ENCODE data around the gene NR0B2. TPM values are rescaled to one million over a fixed set of nuclear protein-coding genes. Genes with fewer than 3 reads are reported as not detected.

The NR0B2 gene
- total and polyA plus RNA-seq, 2 of the 13 experiments (the other 11 are each of a cell fraction or from before 2014, with no cell fraction given): 72.5 to 133 TPM

- TF ChIP-seq SCMH1 (CRISPR knock-in tag; IDR thresholded peaks at IDR 0.05; ENCODE audit: borderline replicate concordance): no peak
- peak; percentile 88 for TF ChIP-seq MXI1 (IDR thresholded peaks at IDR 0.05; ENCODE audit: borderline replicate concordance, low read depth, low read length)
- TF ChIP-seq KDM2A (CRISPR knock-in tag; IDR thresholded peaks at IDR 0.05; ENCODE audit: borderline replicate concordance, low read depth): peak; percentile 94
- peak; percentile 83; the same call in 1 of the 2 replicates for TF ChIP-seq SMYD3 (CRISPR knock-in tag; IDR thresholded peaks at IDR 0.05)
- TF ChIP-seq ZBTB7A (CRISPR knock-in tag; IDR thresholded peaks at IDR 0.05): peak; percentile 18; the same call in 1 of the 2 replicates
- TF ChIP-seq MLLT10 (CRISPR knock-in tag; IDR thresholded peaks at IDR 0.05): no peak
- TF ChIP-seq TEF (CRISPR knock-in tag; IDR thresholded peaks at IDR 0.05): no peak
- TF ChIP-seq REXO4 (CRISPR knock-in tag; IDR thresholded peaks at IDR 0.05; ENCODE audit: borderline replicate concordance): no peak
- TF ChIP-seq AHR (CRISPR knock-in tag; IDR thresholded peaks at IDR 0.05): peak; percentile 74; the same call in 1 of the 2 replicates
- TF ChIP-seq CBX2 (IDR thresholded peaks at IDR 0.05; ENCODE audit: low read depth, low read length): no peak
- no peak for TF ChIP-seq CBX2 (CRISPR knock-in tag; IDR thresholded peaks at IDR 0.05; ENCODE audit: low read depth)
- no peak for TF ChIP-seq ZFYVE20 (CRISPR knock-in tag; IDR thresholded peaks at IDR 0.05; ENCODE audit: borderline replicate concordance, low read depth)
- no peak for TF ChIP-seq ZNF790 (CRISPR knock-in tag; IDR thresholded peaks at IDR 0.05; ENCODE audit: borderline replicate concordance)
- TF ChIP-seq ZNF232 (CRISPR knock-in tag; IDR thresholded peaks at IDR 0.05; ENCODE audit: borderline replicate concordance): peak; percentile 89; the same call in 1 of the 2 replicates
- no peak for TF ChIP-seq SMAD9 (CRISPR knock-in tag; IDR thresholded peaks at IDR 0.05)
- no peak; the same call in 1 of the 2 replicates for TF ChIP-seq SMAD1 (CRISPR knock-in tag; IDR thresholded peaks at IDR 0.05; ENCODE audit: borderline replicate concordance, low read depth)
- TF ChIP-seq JUN (CRISPR knock-in tag; IDR thresholded peaks at IDR 0.05): no peak
- no peak for TF ChIP-seq ZSCAN21 (CRISPR knock-in tag; IDR thresholded peaks at IDR 0.05; ENCODE audit: borderline replicate concordance)
- TF ChIP-seq RORA (CRISPR knock-in tag; IDR thresholded peaks at IDR 0.05): no peak
- no peak for TF ChIP-seq SETDB1 (CRISPR knock-in tag; IDR thresholded peaks at IDR 0.05; ENCODE audit: borderline replicate concordance)
- TF ChIP-seq ZNF12 (CRISPR knock-in tag; IDR thresholded peaks at IDR 0.05): peak; percentile 62
- no peak for TF ChIP-seq THRA (CRISPR knock-in tag; IDR thresholded peaks at IDR 0.05; ENCODE audit: borderline replicate concordance)
- TF ChIP-seq IRF9 (CRISPR knock-in tag; IDR thresholded peaks at IDR 0.05; ENCODE audit: borderline replicate concordance): peak; percentile 67; the same call in 1 of the 2 replicates
- TF ChIP-seq ZNF124 (CRISPR knock-in tag; IDR thresholded peaks at IDR 0.05): no peak; the same call in 1 of the 2 replicates
- TF ChIP-seq ATF2 (CRISPR knock-in tag; IDR thresholded peaks at IDR 0.05): 0 out of 2 replicates have a peak, but pooled peaks have one; percentile 61
- TF ChIP-seq ZNF136 (CRISPR knock-in tag; IDR thresholded peaks at IDR 0.05; ENCODE audit: low read depth): 0 out of 2 replicates have a peak, but pooled peaks have one; percentile 42
Measured at GRCh38 chr1:26900001-26900814, 13.6 kb downstream of the NR0B2 start, which contains the start of gene GPATCH3 (continued).

Data from HepG2 (cell line).